Adipose tissue (tissue), 3 donors: Measurements from ENCODE around the gene MYOCD. TPM values are rescaled to one million over a fixed set of nuclear protein-coding genes. Genes with fewer than 3 reads are reported as not detected.

Source experiments
- H3K27ac ChIP-seq: one replicate; pipeline ENCODE4 v1.5.1; 2013; ENCODE audit warnings: low read depth, low read length
- whole genome bisulfite sequencing, 3 donors: extraction: QIAGEN DNeasy Blood & Tissue Kit; methylation state at CpG; one replicate each; pipeline ENCODE4 v1.1.7; 2013; 5-methylcytosine and 5-hydroxymethylcytosine counted together
- polyA plus RNA-seq, 3 donors: library from polyadenylated mRNA; stranded (reverse); fragments of 200-250 nt; gene quantifications; one replicate each; pipeline ENCODE4 v1.2.3, GENCODE V29; 2013
- donor health status: healthy with polysubstance abuse.
- donor health status: Bipolar disorder and iron deficiency.
- donor health status: healthy.

Gene MYOCD
- polyA plus RNA-seq, 3 donors = 0.15 to 1.5 (median 0.64) TPM

GRCh38 chr17:12637745-12638651 lies 27.7 kb upstream of the MYOCD start:
- H3K27ac ChIP-seq = no peak overlapping the region
- WGBS, 3 donors = 79 to 81% (median 80%) methylated on average over 11 of the region's 11 CpGs

- H3K27ac ChIP-seq = no peak overlapping the region
- 94 to 96% (median 95%) methylated on average over 2 of the region's 2 CpGs for WGBS, 3 donors
Measured at GRCh38 chr17:12640364-12640763, 25.3 kb upstream of the MYOCD start.

- no peak overlapping the region for H3K27ac ChIP-seq
- WGBS, 3 donors = 83 to 91% (median 85%) methylated on average over 2 of the region's 2 CpGs
Measured at GRCh38 chr17:12641084-12641483, 24.6 kb upstream of the MYOCD start.

GRCh38 chr17:12642034-12642433 lies 23.7 kb upstream of the MYOCD start:
- 60 to 69% (median 63%) methylated on average over 4 of the region's 4 CpGs for WGBS, 3 donors
- H3K27ac ChIP-seq = no peak overlapping the region

- H3K27ac ChIP-seq = no peak overlapping the region
- WGBS, 3 donors = 34 to 84% (median 71%) methylated on average over 1 of the region's 1 CpG
Measured at GRCh38 chr17:12643822-12644221, 21.9 kb upstream of the MYOCD start.

GRCh38 chr17:12644623-12645022 lies 21.1 kb upstream of the MYOCD start:
- no peak overlapping the region for H3K27ac ChIP-seq

GRCh38 chr17:12646761-12647422 lies 18.8 kb upstream of the MYOCD start:
- WGBS, 3 donors = 61 to 67% (median 63%) methylated on average over 6 of the region's 6 CpGs
- no peak overlapping the region for H3K27ac ChIP-seq

GRCh38 chr17:12648498-12648897 lies 17.2 kb upstream of the MYOCD start:
- WGBS, 3 donors = 80 to 94% (median 88%) methylated on average over 3 of the region's 3 CpGs
- H3K27ac ChIP-seq = no peak overlapping the region

- H3K27ac ChIP-seq = no peak overlapping the region
- 90 to 95% (median 93%) methylated on average over 4 of the region's 4 CpGs for WGBS, 3 donors
Measured at GRCh38 chr17:12655936-12656335, 9.8 kb upstream of the MYOCD start.

GRCh38 chr17:12656354-12656753 lies 9.3 kb upstream of the MYOCD start:
- 71 to 88% (median 71%) methylated on average over 2 of the region's 2 CpGs for WGBS, 3 donors
- H3K27ac ChIP-seq = no peak overlapping the region

GRCh38 chr17:12659500-12659899 lies 6.2 kb upstream of the MYOCD start:
- no peak overlapping the region for H3K27ac ChIP-seq
- WGBS, 3 donors = 71 to 92% (median 79%) methylated on average over 1 of the region's 1 CpG

- H3K27ac ChIP-seq = no peak overlapping the region
- 62 to 75% (median 65%) methylated on average over 11 of the region's 11 CpGs for WGBS, 3 donors
Measured at GRCh38 chr17:12664252-12664651, 1.4 kb upstream of the MYOCD start.

- WGBS, 3 donors = 4 to 15% (median 10%) methylated on average over 11 of the region's 11 CpGs
- no peak overlapping the region for H3K27ac ChIP-seq
Measured at GRCh38 chr17:12664894-12665262, 812 bp upstream of the MYOCD start.

GRCh38 chr17:12666718-12667117 lies 1.0 kb downstream of the MYOCD start:
- H3K27ac ChIP-seq = no peak overlapping the region
- WGBS, 3 donors = 74 to 80% (median 76%) methylated on average over 6 of the region's 6 CpGs

- no peak overlapping the region for H3K27ac ChIP-seq
- 13 to 23% (median 19%) methylated on average over 9 of the region's 9 CpGs for WGBS, 3 donors
Measured at GRCh38 chr17:12667299-12667958, 1.7 kb downstream of the MYOCD start.

GRCh38 chr17:12671906-12672305 lies 6.2 kb downstream of the MYOCD start:
- 79 to 83% (median 81%) methylated on average over 2 of the region's 2 CpGs for WGBS, 3 donors

GRCh38 chr17:12672947-12673346 lies 7.3 kb downstream of the MYOCD start:
- H3K27ac ChIP-seq = no peak overlapping the region
- 76 to 85% (median 81%) methylated on average over 2 of the region's 2 CpGs for WGBS, 3 donors

More at GRCh38 chr17:12671906-12672305, 6.2 kb downstream of the MYOCD start:
- no peak overlapping the region for H3K27ac ChIP-seq

- whole genome bisulfite sequencing, 3 donors = 81 to 87% (median 85%) methylated on average over 3 of the region's 3 CpGs
- no peak overlapping the region for H3K27ac ChIP-seq
Measured at GRCh38 chr17:12673788-12674187, 8.1 kb downstream of the MYOCD start.

- 47 to 66% (median 52%) methylated on average over 14 of the region's 14 CpGs for WGBS, 3 donors
- no peak overlapping the region for H3K27ac ChIP-seq
Measured at GRCh38 chr17:12680407-12680897, 14.8 kb downstream of the MYOCD start.
